ENCODE results near the gene JPH2.

- TF ChIP-seq, protein P1, sequence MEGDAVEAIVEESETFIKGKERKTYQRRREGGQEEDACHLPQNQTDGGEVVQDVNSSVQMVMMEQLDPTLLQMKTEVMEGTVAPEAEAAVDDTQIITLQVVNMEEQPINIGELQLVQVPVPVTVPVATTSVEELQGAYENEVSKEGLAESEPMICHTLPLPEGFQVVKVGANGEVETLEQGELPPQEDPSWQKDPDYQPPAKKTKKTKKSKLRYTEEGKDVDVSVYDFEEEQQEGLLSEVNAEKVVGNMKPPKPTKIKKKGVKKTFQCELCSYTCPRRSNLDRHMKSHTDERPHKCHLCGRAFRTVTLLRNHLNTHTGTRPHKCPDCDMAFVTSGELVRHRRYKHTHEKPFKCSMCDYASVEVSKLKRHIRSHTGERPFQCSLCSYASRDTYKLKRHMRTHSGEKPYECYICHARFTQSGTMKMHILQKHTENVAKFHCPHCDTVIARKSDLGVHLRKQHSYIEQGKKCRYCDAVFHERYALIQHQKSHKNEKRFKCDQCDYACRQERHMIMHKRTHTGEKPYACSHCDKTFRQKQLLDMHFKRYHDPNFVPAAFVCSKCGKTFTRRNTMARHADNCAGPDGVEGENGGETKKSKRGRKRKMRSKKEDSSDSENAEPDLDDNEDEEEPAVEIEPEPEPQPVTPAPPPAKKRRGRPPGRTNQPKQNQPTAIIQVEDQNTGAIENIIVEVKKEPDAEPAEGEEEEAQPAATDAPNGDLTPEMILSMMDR (IDR thresholded peaks at IDR 0.05): no peak
- TF ChIP-seq POLR2A (IDR thresholded peaks at IDR 0.05): no peak
These were observed 6.8 kb upstream of the JPH2 start for GRCh38 chr20:44193801-44194200.
